Measurements from ENCODE around the gene GLRX.
A peak's percentile ranks its signal among the peaks of the same experiment; 100 is the strongest.
"Not testable (repeated sequence)": the region's sequence is repeated elsewhere in the genome, so short reads cannot be mapped to it uniquely, and the experiment has no call there.

Gene GLRX

DNA sequence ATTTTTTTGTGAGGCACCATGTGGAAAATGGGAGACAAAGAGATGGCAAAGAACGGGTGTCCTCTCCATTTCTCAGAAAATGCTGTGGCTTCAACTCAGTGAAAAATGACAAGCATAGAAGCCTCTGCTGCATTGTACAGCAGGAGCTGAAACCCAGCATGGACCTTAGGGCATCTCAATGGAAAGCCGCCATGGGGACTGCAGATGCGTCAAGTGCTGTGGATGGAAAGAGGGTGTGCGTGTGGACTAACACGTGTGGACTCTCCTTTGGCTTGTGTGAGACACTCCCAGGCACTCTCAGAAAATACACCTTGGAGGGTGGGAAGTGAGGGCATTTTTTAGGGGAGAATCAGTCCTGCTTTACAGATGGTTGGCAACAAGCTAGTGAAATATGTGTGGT lies 2.2 kb upstream of the GLRX start:
- Mint-ChIP-seq H3K4me1 (ENCODE audit: low read depth) (peaks cover 41% of the 10 kb centered on the region), H3K4me3 (peak overlapping the region; percentile 97), H3K27ac (peak overlapping the region; percentile 94), H3K27me3 (ENCODE audit: low read depth) (no peaks in the 10 kb centered on the region), H3K36me3 (ENCODE audit: low read depth) (peaks cover 1% of the 10 kb centered on the region), H3K9me3 (no peaks in the 10 kb centered on the region)

DNA sequence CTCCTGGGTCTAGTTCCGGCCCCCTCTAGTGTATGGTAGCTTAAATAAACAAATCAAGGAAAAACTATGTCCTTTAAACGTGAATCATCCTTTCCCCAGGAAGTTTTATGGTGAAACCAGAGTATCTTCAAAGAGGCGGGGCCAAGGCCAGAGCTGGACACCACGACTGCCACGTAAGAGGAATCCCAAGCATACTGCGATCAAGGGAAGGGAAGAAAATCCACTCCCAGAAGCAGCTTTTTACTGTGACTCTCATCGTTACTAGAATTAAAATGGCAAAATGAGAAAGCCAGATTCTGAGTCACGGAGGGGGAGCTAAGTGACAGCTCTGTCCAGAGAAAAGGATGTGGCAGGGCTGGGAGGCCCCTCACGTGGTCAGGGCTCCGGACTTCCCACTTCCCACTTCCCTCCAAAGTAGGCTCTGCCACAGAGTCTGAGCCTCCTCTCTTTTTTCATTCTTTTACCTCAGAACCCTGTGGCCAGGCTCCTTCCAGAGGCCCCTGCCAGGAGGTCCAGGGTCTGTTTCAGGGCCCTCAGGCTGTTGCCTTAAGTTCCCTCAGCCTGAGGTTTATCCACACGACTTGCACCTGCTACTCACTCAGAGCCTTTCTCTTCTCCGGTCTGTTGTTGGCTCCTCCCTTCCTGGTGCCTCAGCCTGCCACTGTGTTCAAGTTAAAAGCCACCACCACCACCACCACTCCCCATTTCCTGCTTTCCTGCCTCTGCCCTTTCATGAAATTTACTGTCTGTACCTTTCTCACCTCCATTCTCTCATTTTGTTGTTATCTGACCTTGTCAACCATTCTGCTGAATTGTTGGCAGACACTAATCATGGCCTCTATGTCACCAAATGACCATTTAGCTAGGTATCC lies 1.4 kb upstream of the GLRX start:
- no peaks in the 10 kb centered on the region for H3K27me3 Mint-ChIP-seq (ENCODE audit: low read depth)
- peaks cover 44% of the 10 kb centered on the region for H3K4me1 Mint-ChIP-seq (ENCODE audit: low read depth)
- H3K9me3 Mint-ChIP-seq: no peaks in the 10 kb centered on the region
- H3K27ac Mint-ChIP-seq: peak overlapping the region; percentile 94
- peaks cover 3% of the 10 kb centered on the region for H3K36me3 Mint-ChIP-seq (ENCODE audit: low read depth)
- H3K4me3 Mint-ChIP-seq: peak overlapping the region; percentile 97

DNA sequence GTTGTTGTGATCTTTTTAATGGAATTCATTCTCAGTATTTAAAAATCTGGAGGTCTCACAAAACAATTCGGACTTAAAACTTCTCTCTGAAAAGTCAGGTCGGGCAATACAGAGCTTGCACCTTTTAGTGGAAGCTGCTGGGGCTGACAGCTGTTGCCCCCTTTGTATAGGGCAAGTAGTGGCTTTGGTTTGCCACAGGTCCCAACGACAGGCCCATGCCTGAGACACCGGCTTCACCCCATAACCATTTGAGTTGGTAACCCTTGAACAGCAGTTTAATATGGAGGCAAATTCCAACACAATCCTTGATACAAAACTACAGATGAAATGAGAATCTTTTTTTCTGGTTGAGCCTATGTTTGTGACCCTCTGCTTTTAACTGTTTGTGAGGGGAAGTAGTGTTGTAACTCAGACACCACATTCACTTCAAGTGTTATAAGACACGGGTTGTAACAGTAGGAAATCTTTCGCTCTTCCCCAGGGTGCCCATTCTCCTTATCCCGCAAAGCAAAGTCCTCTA lies 752 bp upstream of the GLRX start:
- H3K27ac Mint-ChIP-seq: peak overlapping the region; percentile 94
- H3K4me3 Mint-ChIP-seq: peak overlapping the region; percentile 97
- H3K4me1 Mint-ChIP-seq (ENCODE audit: low read depth): peaks cover 51% of the 10 kb centered on the region
- H3K9me3 Mint-ChIP-seq: no peaks in the 10 kb centered on the region
- H3K27me3 Mint-ChIP-seq (ENCODE audit: low read depth): no peaks in the 10 kb centered on the region
- peaks cover 9% of the 10 kb centered on the region for H3K36me3 Mint-ChIP-seq (ENCODE audit: low read depth)

DNA sequence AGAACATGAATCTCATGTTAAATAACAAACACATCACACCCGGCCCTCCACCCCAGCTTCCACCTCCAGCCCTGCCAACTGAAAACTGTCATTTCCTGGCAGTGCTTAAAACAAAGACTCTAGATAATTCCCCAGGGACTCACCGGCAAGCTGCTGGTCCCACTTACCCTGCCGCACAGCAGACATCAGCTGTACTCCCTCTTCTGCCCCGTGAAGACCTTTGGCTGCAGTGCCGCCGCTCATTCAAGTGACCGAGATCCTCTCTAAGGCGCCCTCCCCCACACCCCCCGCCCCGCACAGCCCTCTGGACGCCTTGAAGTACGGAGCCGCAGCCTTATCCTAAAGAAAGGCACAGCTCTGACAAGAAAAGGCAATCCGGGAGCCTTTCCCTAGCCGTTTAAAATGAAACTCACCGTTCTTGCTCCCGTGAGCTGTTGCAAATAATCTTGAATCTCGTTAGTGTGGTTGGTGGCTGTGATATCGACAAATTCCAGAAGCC lies 434 bp downstream of the GLRX start:
- H3K27ac Mint-ChIP-seq: peak overlapping the region; percentile 94
- peak overlapping the region; percentile 97 for H3K4me3 Mint-ChIP-seq
- peaks cover 9% of the 10 kb centered on the region for H3K36me3 Mint-ChIP-seq (ENCODE audit: low read depth)
- H3K9me3 Mint-ChIP-seq: no peaks in the 10 kb centered on the region
- H3K27me3 Mint-ChIP-seq (ENCODE audit: low read depth): no peaks in the 10 kb centered on the region
- peaks cover 53% of the 10 kb centered on the region for H3K4me1 Mint-ChIP-seq (ENCODE audit: low read depth)

DNA sequence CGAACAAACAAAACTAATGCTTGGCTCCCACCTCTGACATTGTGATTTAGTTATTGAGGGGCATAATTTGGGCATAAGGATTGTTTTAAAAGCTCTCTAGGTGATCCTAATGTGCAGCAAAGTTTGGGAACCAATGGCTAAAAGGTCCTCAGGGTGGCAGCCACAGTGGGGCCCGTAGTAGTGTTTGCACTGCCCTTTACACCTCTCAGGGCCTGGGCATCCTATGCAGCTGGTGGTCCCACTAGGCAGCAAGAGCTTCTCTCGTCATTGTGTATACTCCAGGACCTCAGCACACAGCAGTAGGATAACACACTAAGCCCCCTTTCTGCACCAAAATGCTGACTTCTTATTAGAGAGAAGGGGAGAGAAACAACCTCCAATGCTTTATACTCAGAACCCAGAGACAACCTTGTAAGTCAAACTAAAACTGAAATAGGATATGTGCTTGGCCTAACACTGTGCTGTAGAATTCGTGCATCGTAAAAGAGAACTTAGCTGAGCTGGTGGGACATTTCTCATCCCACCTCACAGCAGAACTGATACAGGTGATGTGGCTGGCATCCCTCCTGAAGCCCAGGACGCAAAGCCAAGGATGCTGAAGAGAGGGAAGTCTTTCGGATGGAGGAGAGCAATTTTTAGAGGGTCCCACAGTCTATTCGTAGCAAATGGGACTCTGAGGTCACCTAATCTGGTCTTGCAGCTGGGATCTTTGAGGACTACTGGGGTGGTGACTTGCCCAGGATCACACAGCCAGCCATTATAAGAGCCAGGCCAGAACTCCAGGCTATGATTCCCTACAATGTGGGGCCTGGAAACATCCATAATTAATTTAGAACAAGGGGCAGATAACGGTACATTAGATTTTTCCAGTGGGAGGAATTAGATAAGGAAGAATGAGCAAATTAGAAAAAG lies 1.2 kb downstream of the GLRX start:
- Mint-ChIP-seq H3K36me3 (ENCODE audit: low read depth) (peaks cover 11% of the 10 kb centered on the region), H3K27me3 (ENCODE audit: low read depth) (no peaks in the 10 kb centered on the region), H3K4me1 (ENCODE audit: low read depth) (peaks cover 59% of the 10 kb centered on the region), H3K9me3 (no peaks in the 10 kb centered on the region), H3K4me3 (peak overlapping the region; percentile 97), H3K27ac (peak overlapping the region; percentile 94)

DNA sequence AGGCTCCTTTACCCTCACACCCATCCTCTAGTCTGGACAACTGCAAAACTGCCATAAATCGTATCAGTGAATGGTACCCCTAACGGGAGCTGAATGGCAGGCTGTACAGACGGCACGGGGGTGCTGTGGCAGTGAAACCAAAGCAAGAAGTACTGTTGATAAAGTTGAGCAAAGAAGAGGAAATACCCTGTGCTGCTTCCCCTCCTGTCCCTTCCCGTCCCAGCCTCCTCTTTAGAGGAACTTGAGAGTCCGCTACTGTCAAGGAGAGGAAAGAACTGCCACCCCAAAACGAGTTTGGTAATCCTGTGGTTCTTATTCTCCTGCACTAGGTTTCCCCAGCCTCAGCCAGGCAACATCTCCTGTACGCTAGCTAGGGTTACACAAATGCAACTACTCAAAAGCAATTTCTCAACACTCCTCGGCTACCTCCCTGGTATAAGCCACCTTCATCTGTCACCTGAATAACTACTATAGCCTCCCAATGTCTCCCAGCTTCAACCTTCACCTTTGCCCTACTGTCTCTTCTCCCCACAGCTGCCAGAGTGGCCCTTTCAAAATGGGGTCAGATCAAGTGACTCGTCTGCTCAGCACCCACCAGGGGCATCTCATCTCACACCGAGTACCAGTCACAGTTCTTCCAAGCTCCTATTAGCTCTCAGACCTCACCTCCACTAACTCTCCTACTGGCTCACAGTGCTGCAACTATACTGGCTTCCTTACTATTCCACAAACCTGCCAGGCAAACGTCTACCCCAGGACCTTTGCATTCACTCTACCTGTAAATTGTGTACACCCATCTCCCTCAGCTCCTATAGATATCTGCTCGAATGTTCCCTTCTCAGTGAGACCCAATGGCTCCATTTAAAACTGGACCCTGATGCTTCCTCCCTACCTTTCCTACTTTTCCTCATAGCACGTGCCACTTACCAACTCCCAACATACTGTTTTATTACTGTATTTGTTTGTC lies 4.1 kb downstream of the GLRX start:
- H3K4me1 Mint-ChIP-seq (ENCODE audit: low read depth): peaks cover 54% of the 10 kb centered on the region
- H3K9me3 Mint-ChIP-seq: no peaks in the 10 kb centered on the region
- peak overlapping the region; percentile 69 for H3K27ac Mint-ChIP-seq
- H3K4me3 Mint-ChIP-seq: peak overlapping the region; percentile 80
- no peaks in the 10 kb centered on the region for H3K27me3 Mint-ChIP-seq (ENCODE audit: low read depth)
- peaks cover 34% of the 10 kb centered on the region for H3K36me3 Mint-ChIP-seq (ENCODE audit: low read depth)

GRCh38 chr5:95817430-95817829 lies 5.1 kb downstream of the GLRX start:
- peak overlapping the region; percentile 80 for H3K4me3 Mint-ChIP-seq
- peak overlapping the region; percentile 79 for H3K27ac Mint-ChIP-seq
- H3K36me3 Mint-ChIP-seq (ENCODE audit: low read depth): peaks cover 41% of the 10 kb centered on the region
- H3K27me3 Mint-ChIP-seq (ENCODE audit: low read depth): no peaks in the 10 kb centered on the region
- no peaks in the 10 kb centered on the region for H3K9me3 Mint-ChIP-seq
- peaks cover 54% of the 10 kb centered on the region for H3K4me1 Mint-ChIP-seq (ENCODE audit: low read depth)

GRCh38 chr5:95816776-95817175 lies 5.8 kb downstream of the GLRX start:
- Mint-ChIP-seq H3K4me3 (no peak overlapping the region), H3K36me3 (ENCODE audit: low read depth) (peaks cover 47% of the 10 kb centered on the region), H3K27me3 (ENCODE audit: low read depth) (no peaks in the 10 kb centered on the region), H3K4me1 (ENCODE audit: low read depth) (peaks cover 61% of the 10 kb centered on the region), H3K27ac (no peak overlapping the region), H3K9me3 (no peaks in the 10 kb centered on the region)

- peaks cover 60% of the 10 kb centered on the region for H3K4me1 Mint-ChIP-seq (ENCODE audit: low read depth)
- H3K27ac Mint-ChIP-seq: peak overlapping the region; percentile 2
- peaks cover 48% of the 10 kb centered on the region for H3K36me3 Mint-ChIP-seq (ENCODE audit: low read depth)
- no peak overlapping the region for H3K4me3 Mint-ChIP-seq
- H3K9me3 Mint-ChIP-seq: no peaks in the 10 kb centered on the region
- no peaks in the 10 kb centered on the region for H3K27me3 Mint-ChIP-seq (ENCODE audit: low read depth)
These were observed 6.2 kb downstream of the GLRX start for GRCh38 chr5:95816341-95816740.

DNA sequence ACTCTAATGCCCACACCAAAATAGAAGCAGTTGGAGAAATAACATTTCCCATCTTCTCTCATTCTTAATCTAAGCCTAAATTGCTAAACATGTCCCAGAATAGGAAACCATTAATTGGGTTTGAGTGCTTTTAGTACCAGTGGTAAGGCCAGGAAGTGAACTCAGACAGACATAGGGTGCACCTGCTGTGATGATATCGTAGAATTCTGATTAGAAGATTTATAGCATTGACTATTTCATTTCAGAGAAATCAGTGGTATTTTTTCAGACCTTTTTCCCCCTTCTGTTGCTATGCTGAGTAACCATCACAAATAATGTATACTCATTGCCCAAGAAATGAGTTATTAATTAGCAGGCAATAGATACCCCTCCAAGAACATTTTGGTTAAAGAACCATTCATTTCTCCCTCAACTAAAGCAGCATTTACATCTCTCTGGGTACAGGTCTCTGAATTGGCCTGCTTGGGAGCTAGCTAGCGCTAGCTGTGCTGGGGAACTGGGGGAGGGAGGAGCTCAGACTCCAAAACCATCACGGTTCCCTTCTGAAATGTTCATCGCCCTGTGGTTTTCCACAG lies 7.3 kb downstream of the GLRX start:
- Mint-ChIP-seq H3K9me3 (no peaks in the 10 kb centered on the region), H3K27ac (no peak overlapping the region), H3K4me3 (no peak overlapping the region), H3K36me3 (ENCODE audit: low read depth) (peaks cover 52% of the 10 kb centered on the region), H3K27me3 (ENCODE audit: low read depth) (no peaks in the 10 kb centered on the region), H3K4me1 (ENCODE audit: low read depth) (peaks cover 67% of the 10 kb centered on the region)

DNA sequence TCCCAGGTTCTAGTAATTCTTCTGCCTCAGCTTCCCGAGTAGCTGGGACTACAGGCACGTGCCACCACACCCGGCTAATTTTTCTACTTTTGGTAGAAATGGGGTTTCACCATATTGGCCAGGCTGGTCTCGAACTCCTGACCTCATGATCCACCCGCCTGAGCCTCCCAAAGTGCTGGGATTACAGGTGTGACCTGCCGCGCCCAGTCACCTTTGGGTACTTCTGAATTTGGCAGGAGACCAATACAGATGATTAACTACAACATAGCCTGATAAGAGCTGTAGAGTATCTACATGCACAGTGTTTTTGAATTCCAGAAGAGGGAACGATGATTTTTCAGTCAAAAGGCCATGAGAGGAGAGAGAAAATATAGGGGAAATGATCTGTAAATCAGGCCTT lies 9.5 kb downstream of the GLRX start:
- not testable (repeated sequence) for H3K9me3 Mint-ChIP-seq; H3K27ac Mint-ChIP-seq; H3K4me3 Mint-ChIP-seq; H3K27me3 Mint-ChIP-seq (ENCODE audit: low read depth)
- Mint-ChIP-seq H3K4me1 (ENCODE audit: low read depth) (peaks cover 76% of the 10 kb centered on the region), H3K36me3 (ENCODE audit: low read depth) (peaks cover 45% of the 10 kb centered on the region)

DNA sequence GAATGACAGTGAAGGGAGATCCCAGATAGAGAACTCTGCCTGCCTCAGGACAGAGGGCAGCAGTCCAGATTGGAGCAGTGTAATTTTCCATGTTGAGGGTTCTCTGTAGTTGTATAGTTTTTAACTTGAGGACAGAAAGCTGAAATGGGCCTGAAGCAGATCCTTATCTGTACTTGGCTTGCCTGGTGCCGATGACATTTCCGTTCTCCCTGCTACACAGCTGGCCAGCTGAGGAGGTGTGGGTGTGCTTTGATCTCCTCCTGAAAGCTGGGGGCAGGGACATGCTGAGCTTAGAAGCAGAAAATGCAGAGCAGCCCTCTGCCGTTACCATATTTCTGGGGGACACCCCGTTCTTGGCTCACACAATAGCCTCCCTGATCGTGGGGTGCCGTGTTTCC lies 10.5 kb downstream of the GLRX start:
- Mint-ChIP-seq H3K4me1 (ENCODE audit: low read depth) (peaks cover 73% of the 10 kb centered on the region), H3K4me3 (peak overlapping the region; percentile 23), H3K9me3 (no peaks in the 10 kb centered on the region), H3K27ac (peak overlapping the region; percentile 72), H3K36me3 (ENCODE audit: low read depth) (peaks cover 45% of the 10 kb centered on the region), H3K27me3 (ENCODE audit: low read depth) (no peaks in the 10 kb centered on the region)

- Mint-ChIP-seq H3K4me3 (peak overlapping the region; percentile 22), H3K27ac (peak overlapping the region; percentile 72), H3K4me1 (ENCODE audit: low read depth) (peaks cover 69% of the 10 kb centered on the region), H3K36me3 (ENCODE audit: low read depth) (peaks cover 44% of the 10 kb centered on the region)
- H3K27me3 Mint-ChIP-seq (ENCODE audit: low read depth); H3K9me3 Mint-ChIP-seq: not testable (repeated sequence)
These were observed 11.0 kb downstream of the GLRX start for GRCh38 chr5:95811461-95812073.
